HEK293 (cell line): ENCODE measurements around the gene C19orf73.

Source experiments
- CTCF ChIA-PET: fragments of 350-600 bp; formaldehyde crosslinking; extraction: SDS; loops from one replicate; lab custom pipeline; 2021; ENCODE audit warnings: antibody characterized with exemption; lab: Yijun Ruan, JAX
- POLR2A ChIA-PET: fragments of 300-600 bp; formaldehyde crosslinking; extraction: SDS; loops from one replicate; lab custom pipeline; 2020; ENCODE audit warnings: antibody characterized with exemption, inconsistent platforms; lab: Yijun Ruan, JAX
- H3K27ac ChIP-seq: fragments of 200-500 bp; sonication (Bioruptor generic); 2 replicates; pipeline ENCODE4 v1.5.1; 2014; ENCODE audit warnings: low read depth, low read length, control low read depth, inconsistent platforms; ENCODE audit errors: extremely low read depth
- H3K36me3 ChIP-seq, 2 experiments: fragments of 200-500 bp in 1 of 2; sonication (Bioruptor generic) in 1 of 2; 1 replicate in 1 of 2; 2 replicates in 1 of 2; pipeline ENCODE4 v1.5.1; 2014 to 2017; ENCODE audit warnings: inconsistent platforms in 2 of 2, low read length in 2 of 2; ENCODE audit not compliant: control insufficient read depth in 2 of 2, insufficient read depth in 1 of 2
- H3K4me1 ChIP-seq: fragments of 200-500 bp; sonication (Bioruptor generic); 2 replicates; pipeline ENCODE4 v1.5.1; 2014; ENCODE audit warnings: mild to moderate bottlenecking, low read length, inconsistent platforms; ENCODE audit not compliant: control insufficient read depth, insufficient read depth
- H3K4me3 ChIP-seq: 2 replicates; pipeline ENCODE4 v1.5.1; 2011; ENCODE audit warnings: low read depth, mild to moderate bottlenecking, control low read depth, low read length, moderate library complexity
- H3K9me3 ChIP-seq: fragments of 200-500 bp; sonication (Bioruptor generic); 2 replicates; pipeline ENCODE4 v1.5.1; 2014; ENCODE audit warnings: low read depth, low read length, inconsistent platforms; ENCODE audit not compliant: control insufficient read depth, insufficient read depth
- BCL11B ChIP-seq: fragments of 450-650 bp; formaldehyde crosslinking; IDR thresholded peaks from 2 replicates; pipeline ENCODE4 v1.5.1; 2016; ENCODE audit warnings: low read depth, missing biosample characterization, missing genetic modification characterization
- CTCF ChIP-seq: fragments of 450-650 bp; formaldehyde crosslinking; IDR thresholded peaks from 2 replicates; pipeline ENCODE4 v1.5.1; 2016; ENCODE audit warnings: missing biosample characterization, missing genetic modification characterization
- GLI4 ChIP-seq: fragments of 450-650 bp; formaldehyde crosslinking; IDR thresholded peaks from 2 replicates; pipeline ENCODE4 v1.5.1; 2016; ENCODE audit warnings: missing biosample characterization, missing genetic modification characterization
- HIC1 ChIP-seq: fragments of 450-650 bp; formaldehyde crosslinking; IDR thresholded peaks from 2 replicates; pipeline ENCODE4 v1.5.1; 2016; ENCODE audit warnings: missing biosample characterization, missing genetic modification characterization
- IKZF3 ChIP-seq: fragments of 450-650 bp; IDR thresholded peaks from 2 replicates; pipeline ENCODE4 v1.5.0; 2018; ENCODE audit warnings: missing biosample characterization, mild to moderate bottlenecking, missing genetic modification characterization, moderate library complexity
- YY2 ChIP-seq: fragments of 450-650 bp; formaldehyde crosslinking; IDR thresholded peaks from 2 replicates; pipeline ENCODE4 v1.5.1; 2016; ENCODE audit warnings: missing biosample characterization, missing genetic modification characterization
- ZBTB17 ChIP-seq: fragments of 450-650 bp; formaldehyde crosslinking; IDR thresholded peaks from 2 replicates; pipeline ENCODE4 v1.5.1; 2016; ENCODE audit warnings: missing biosample characterization, missing genetic modification characterization
- ZBTB20 ChIP-seq: fragments of 450-650 bp; formaldehyde crosslinking; IDR thresholded peaks from 2 replicates; pipeline ENCODE4 v1.5.1; 2016; ENCODE audit warnings: missing biosample characterization, missing genetic modification characterization
- ZBTB7A ChIP-seq: fragments of 450-650 bp; formaldehyde crosslinking; IDR thresholded peaks from 2 replicates; pipeline ENCODE4 v1.5.1; 2016; ENCODE audit warnings: low read depth, missing biosample characterization, missing genetic modification characterization
- ZEB2 ChIP-seq: fragments of 450-650 bp; formaldehyde crosslinking; IDR thresholded peaks from 2 replicates; pipeline ENCODE4 v1.5.1; 2016; ENCODE audit warnings: missing biosample characterization, missing genetic modification characterization
- ZFP69B ChIP-seq: fragments of 450-650 bp; formaldehyde crosslinking; IDR thresholded peaks from 2 replicates; pipeline ENCODE4 v1.5.1; 2016; ENCODE audit warnings: missing biosample characterization, missing genetic modification characterization
- ZNF10 ChIP-seq: fragments of 450-650 bp; formaldehyde crosslinking; IDR thresholded peaks from 2 replicates; pipeline ENCODE4 v1.5.1; 2017; ENCODE audit warnings: missing biosample characterization, missing genetic modification characterization
- ZNF169 ChIP-seq: fragments of 450-650 bp; formaldehyde crosslinking; IDR thresholded peaks from 2 replicates; pipeline ENCODE4 v1.5.1; 2016; ENCODE audit warnings: missing biosample characterization, missing genetic modification characterization
- ZNF202 ChIP-seq: fragments of 450-650 bp; formaldehyde crosslinking; IDR thresholded peaks from 2 replicates; pipeline ENCODE4 v1.5.1; 2016; ENCODE audit warnings: missing biosample characterization, missing genetic modification characterization, borderline replicate concordance
- ZNF24 ChIP-seq: fragments of 450-650 bp; formaldehyde crosslinking; IDR thresholded peaks from 2 replicates; pipeline ENCODE4 v1.5.1; 2016; ENCODE audit warnings: missing biosample characterization, missing genetic modification characterization
- ZNF280C ChIP-seq: fragments of 450-650 bp; formaldehyde crosslinking; IDR thresholded peaks from 2 replicates; pipeline ENCODE4 v1.5.1; 2016; ENCODE audit warnings: missing biosample characterization, missing genetic modification characterization
- ZNF362 ChIP-seq: fragments of 450-650 bp; formaldehyde crosslinking; IDR thresholded peaks from 2 replicates; pipeline ENCODE4 v1.5.1; 2016; ENCODE audit warnings: missing biosample characterization, missing genetic modification characterization
- ZNF366 ChIP-seq: fragments of 450-650 bp; formaldehyde crosslinking; conservative IDR thresholded peaks from 2 replicates; pipeline ENCODE4 v1.5.1; 2016; ENCODE audit warnings: missing biosample characterization, missing genetic modification characterization
- ZNF416 ChIP-seq: fragments of 450-650 bp; formaldehyde crosslinking; IDR thresholded peaks from 2 replicates; pipeline ENCODE4 v1.5.1; 2016; ENCODE audit warnings: missing biosample characterization, missing genetic modification characterization
- ZNF426 ChIP-seq: fragments of 450-650 bp; formaldehyde crosslinking; IDR thresholded peaks from 2 replicates; pipeline ENCODE4 v1.5.1; 2017; ENCODE audit warnings: missing biosample characterization, missing genetic modification characterization, mild to moderate bottlenecking, inconsistent platforms, moderate library complexity
- ZNF548 ChIP-seq: fragments of 450-650 bp; formaldehyde crosslinking; IDR thresholded peaks from 2 replicates; pipeline ENCODE4 v1.5.1; 2016; ENCODE audit warnings: missing biosample characterization, missing genetic modification characterization
- ZNF571 ChIP-seq: fragments of 450-650 bp; formaldehyde crosslinking; IDR thresholded peaks from 2 replicates; pipeline ENCODE4 v1.5.0; 2017; ENCODE audit warnings: missing biosample characterization, missing genetic modification characterization
- ZNF629 ChIP-seq: fragments of 450-650 bp; formaldehyde crosslinking; IDR thresholded peaks from 2 replicates; pipeline ENCODE4 v1.5.1; 2017; ENCODE audit warnings: missing biosample characterization, missing genetic modification characterization
- ZNF658 ChIP-seq: fragments of 450-650 bp; formaldehyde crosslinking; IDR thresholded peaks from 2 replicates; pipeline ENCODE4; 2016; ENCODE audit warnings: missing biosample characterization, missing genetic modification characterization
- ZNF707 ChIP-seq: fragments of 450-650 bp; formaldehyde crosslinking; IDR thresholded peaks from 2 replicates; pipeline ENCODE4 v1.5.1; 2016; ENCODE audit warnings: missing biosample characterization, missing genetic modification characterization
- ZNF785 ChIP-seq: fragments of 450-650 bp; formaldehyde crosslinking; IDR thresholded peaks from 2 replicates; pipeline ENCODE4 v1.5.1; 2016; ENCODE audit warnings: missing biosample characterization, missing genetic modification characterization
- ZXDB ChIP-seq: fragments of 450-650 bp; formaldehyde crosslinking; IDR thresholded peaks from 2 replicates; pipeline ENCODE4 v1.5.1; 2016; ENCODE audit warnings: missing biosample characterization, missing genetic modification characterization

C19orf73 gene

GRCh38 chr19:49109051-49109450 is 9.9 kb downstream of the C19orf73 start (continued):
- 0 out of 2 replicates have a peak, but pooled peaks have one; percentile 1 for TF ChIP-seq ZFP69B (tag by site-specific recombination)
- TF ChIP-seq ZNF10 (tag by site-specific recombination) = no peak
- TF ChIP-seq ZNF426 (tag by site-specific recombination) = no peak
- TF ChIP-seq ZNF280C (tag by site-specific recombination) = no peak
- no peak for TF ChIP-seq ZNF548 (tag by site-specific recombination)
- TF ChIP-seq ZNF169 = no peak
- TF ChIP-seq ZNF24 (tag by site-specific recombination) = no peak
- TF ChIP-seq ZNF416 (tag by site-specific recombination) = no peak
- TF ChIP-seq ZNF785 (tag by site-specific recombination) = no peak
- no peak for TF ChIP-seq ZNF707 (tag by site-specific recombination)
- TF ChIP-seq ZNF202 (tag by site-specific recombination) = no peak
- no peak for TF ChIP-seq YY2 (tag by site-specific recombination)
- 0 out of 2 replicates have a peak, but pooled peaks have one; percentile 24 for TF ChIP-seq ZBTB20 (tag by site-specific recombination)
- TF ChIP-seq ZNF658 = no peak
- TF ChIP-seq HIC1 (tag by site-specific recombination) = no peak
- TF ChIP-seq, all 188 proteins: peak for 4

- H3K9me3 ChIP-seq = no peaks in the 10 kb centered on the region
- H3K4me1 ChIP-seq = no peaks in the 10 kb centered on the region
- no peak overlapping the region for H3K4me3 ChIP-seq
- H3K27ac ChIP-seq = no peak overlapping the region
- ChIA-PET CTCF (interaction anchor here (0.6 to 7.9 kb wide), 4 partner anchors 11 to 105 kb away, joined by 3 to 104 read pairs (median 4); no protein-coding TSS in a partner anchor), POLR2A (interaction anchor here (0.6 kb wide), 1 partner anchor 20 kb away, joined by 9 read pairs; no protein-coding TSS in a partner anchor)
- H3K36me3 ChIP-seq = peaks cover 49 to 69% of the 10 kb centered on the region in 2 experiments
- TF ChIP-seq BCL11B (0 out of 2 replicates have a peak, but pooled peaks have one; percentile 17), IKZF3 (peak; percentile 42; the same call in 1 of the 2 replicates), ZBTB7A (no peak), GLI4 (no peak)
Observed at GRCh38 chr19:49107625-49108459, 11.1 kb downstream of the C19orf73 start.

GRCh38 chr19:49106648-49107135 is 12.3 kb downstream of the C19orf73 start:
- no peak overlapping the region for H3K4me3 ChIP-seq
- H3K36me3 ChIP-seq = peaks cover 57 to 79% of the 10 kb centered on the region in 2 experiments
- no peaks in the 10 kb centered on the region for H3K9me3 ChIP-seq
- TF ChIP-seq ZBTB17 (tag by site-specific recombination) = peak; percentile 56; the same call in 1 of the 2 replicates
- 0 out of 2 replicates have a peak, but pooled peaks have one; percentile 16 for TF ChIP-seq ZNF629 (tag by site-specific recombination)
- TF ChIP-seq ZXDB = peak; percentile 15; the same call in 1 of the 2 replicates
- TF ChIP-seq ZNF366 (tag by site-specific recombination) = peak; percentile 62
- no peak for TF ChIP-seq ZNF362
- no peak for TF ChIP-seq ZNF571 (tag by site-specific recombination)
- TF ChIP-seq ZEB2 (tag by site-specific recombination) = peak; percentile 53; the same call in 1 of the 2 replicates
- peak; percentile 81 for TF ChIP-seq CTCF
- H3K27ac ChIP-seq = no peak overlapping the region; the same call in 1 of the 2 replicates
- CTCF ChIA-PET = interaction anchor here (0.5 to 7.9 kb wide), 21 partner anchors 8 to 285 kb away, joined by 3 to 104 read pairs (median 4); partner anchors contain the start of genes KCNA7 and LIN7B
- H3K4me1 ChIP-seq = no peaks in the 10 kb centered on the region
- POLR2A ChIA-PET = interaction anchor here (1.0 to 1.6 kb wide), 3 partner anchors 9 to 133 kb away, joined by 3 to 8 read pairs (median 5); no protein-coding TSS in a partner anchor
